HG03175 (cell line): Measurements from ENCODE around the gene DNAH11.

Experiments used
- ATAC-seq: cut with Tn5 transposase; IDR thresholded peaks from one replicate; pipeline ENCODE4 v1.9.1; 2021; ENCODE audit warnings: mild to moderate bottlenecking, moderate library complexity; ENCODE audit not compliant: unreplicated experiment

DNAH11 gene

DNA sequence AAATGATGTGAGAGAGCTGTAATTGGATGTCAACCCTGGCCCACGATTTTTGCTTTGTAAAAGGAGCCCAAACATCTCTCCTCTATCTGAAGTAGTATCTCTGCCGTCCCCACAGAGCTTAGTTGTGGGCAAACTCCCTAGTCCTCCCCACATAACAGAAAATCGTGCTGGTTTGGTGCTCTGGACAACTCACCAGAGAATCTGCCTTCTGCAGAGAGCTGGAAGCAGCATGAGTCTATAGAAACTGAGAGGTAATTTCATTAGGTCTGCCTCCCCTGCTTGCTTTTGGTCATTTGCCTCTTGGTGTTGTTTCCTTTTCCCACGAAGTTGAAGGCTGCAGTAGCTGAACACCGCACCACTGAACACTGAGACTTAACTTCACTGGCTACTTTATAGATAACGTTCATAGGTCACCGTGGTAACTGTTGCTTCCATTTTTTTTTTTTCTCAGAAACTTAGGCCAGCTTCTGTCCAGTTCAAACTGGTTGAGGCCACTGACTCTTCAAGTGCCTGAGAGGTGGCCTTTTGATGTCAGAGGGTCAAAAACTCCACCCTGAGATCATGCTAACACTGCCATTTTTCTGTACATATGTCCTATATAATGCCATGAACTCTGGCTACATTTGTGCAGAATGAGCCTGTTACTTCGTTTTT lies 406.2 kb downstream of the DNAH11 start:
- no peak for ATAC-seq
